Measurements from ENCODE around the gene DAPP1. TPM values are rescaled to one million over a fixed set of nuclear protein-coding genes. Genes with fewer than 3 reads are reported as not detected.

Gene DAPP1
- total and polyA plus RNA-seq, 2 of the 4 experiments (the other 2 are of a cell fraction) = not detected

DNA sequence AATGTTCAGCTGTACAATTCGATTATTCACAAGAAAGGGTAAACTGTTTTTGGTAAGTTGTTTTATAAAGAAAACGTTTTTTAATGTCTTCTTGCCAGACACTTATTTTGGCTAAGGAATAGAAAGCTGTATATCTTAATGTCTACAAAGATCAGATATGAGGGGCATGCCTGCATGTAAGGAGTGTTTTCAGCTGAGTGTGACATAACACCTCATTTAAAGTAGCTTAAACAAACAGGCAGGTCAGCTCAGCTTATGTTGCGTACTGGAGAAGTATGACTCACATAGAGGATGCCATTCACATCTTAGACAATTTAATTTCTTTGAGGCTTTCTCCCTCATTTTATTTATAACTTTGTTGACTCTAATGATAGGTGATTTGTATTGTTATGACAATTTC, 47.2 kb downstream of the DAPP1 start:
- WGBS, 2 experiments (ENCODE audit: extremely low coverage in 2 of 2, insufficient read length in 1 of 2) = no CpG with 5 or more reads among the region's 3 CpGs
- CTCF ChIA-PET = no interaction called here

More for the DNA sequence above, 47.2 kb downstream of the DAPP1 start:
- H2AK5ac ChIP-seq (ENCODE audit: low read depth, low read length) = no peak overlapping the region
- H3K79me1 ChIP-seq (ENCODE audit: low read depth in 1 of 2, low read length in 2 of 2) = no peaks in the 10 kb centered on the region
- no TSS peak for BruUV-seq (replicated peaks)
- H4K20me1 ChIP-seq (ENCODE audit: insufficient read depth, low read length) = no peaks in the 10 kb centered on the region
- ATAC-seq (ENCODE audit: low read depth) (peak; percentile 73), DNase-seq (peak; percentile 57)
- TF ChIP-seq POLR2A (IDR thresholded peaks at IDR 0.05; ENCODE audit: low read depth, low read length) (no peak), RCOR1 (IDR thresholded peaks at IDR 0.05; ENCODE audit: insufficient replicate concordance, low read length) (no peak), MAZ (IDR thresholded peaks at IDR 0.05; ENCODE audit: borderline replicate concordance, low read depth, low read length) (no peak), CHD1 (IDR thresholded peaks at IDR 0.05; ENCODE audit: low read depth, low read length) (no peak), NFE2L2 (IDR thresholded peaks at IDR 0.05; ENCODE audit: low read depth, low read length) (no peak), RAD21 (IDR thresholded peaks at IDR 0.05; ENCODE audit: low read length) (no peak), MXI1 (IDR thresholded peaks at IDR 0.05; ENCODE audit: borderline replicate concordance, low read depth, low read length) (no peak), SMC3 (IDR thresholded peaks at IDR 0.05; ENCODE audit: low read depth, low read length) (no peak), BHLHE40 (IDR thresholded peaks at IDR 0.05; ENCODE audit: low read depth, low read length) (peak; percentile 33; the same call in 1 of the 2 replicates)
- H3K27me3 ChIP-seq (ENCODE audit: control insufficient read depth, insufficient read depth, low read length) = peaks cover 13% of the 10 kb centered on the region
- no peak overlapping the region for H3K4ac ChIP-seq (ENCODE audit: low read depth, low read length)
- H2BK20ac ChIP-seq (ENCODE audit: low read depth, low read length) = no peak overlapping the region
- POLR2A ChIA-PET (ENCODE audit: unreplicated experiment) = no interaction called here
- H3K14ac ChIP-seq (replicated peaks; ENCODE audit: low read depth, low read length) = no peak overlapping the region
- no peak overlapping the region for H4K5ac ChIP-seq (ENCODE audit: low read depth, low read length)
- H3K27ac ChIP-seq (ENCODE audit: insufficient read depth, low read length) = no peak overlapping the region
- H3K56ac ChIP-seq (ENCODE audit: extremely low read depth, insufficient read depth, low read length) = no peak overlapping the region
- no peak overlapping the region for H3K23ac ChIP-seq (ENCODE audit: low read depth, low read length)
- intact Hi-C loops (cut with micrococcal nuclease) (no loop called here), dilution Hi-C loops (cut with HindIII; ENCODE audit: low sequenced_read_pairs, unreplicated experiment) (no loop called here), in situ Hi-C loops (cut with MboI; ENCODE audit: low sequenced_read_pairs) (no loop called here)
- H3K9ac ChIP-seq (ENCODE audit: low read depth, low read length) = no peak overlapping the region
- no peak overlapping the region for H3K18ac ChIP-seq (ENCODE audit: low read depth, low read length)
- no peak overlapping the region for H2AK9ac ChIP-seq (replicated peaks; ENCODE audit: low read depth, low read length, poor library complexity)
- no peak overlapping the region for H2BK15ac ChIP-seq (ENCODE audit: low read depth, low read length)
- no peak overlapping the region for H3K4me3 ChIP-seq (ENCODE audit: insufficient read depth, low read depth, low read length)
- H4K91ac ChIP-seq (ENCODE audit: insufficient read depth, low read depth, low read length) = no peak overlapping the region
- peak overlapping the region; percentile 44; the same call in 1 of the 2 replicates for H3K4me2 ChIP-seq (ENCODE audit: low read depth, low read length)
- H2BK120ac ChIP-seq (ENCODE audit: low read depth, low read length) = no peak overlapping the region
- H2BK5ac ChIP-seq (ENCODE audit: low read depth, low read length, poor library complexity, severe bottlenecking) = no peak overlapping the region
- H3K9me3 ChIP-seq (ENCODE audit: control insufficient read depth, insufficient read depth, low read length) = no peaks in the 10 kb centered on the region
- H4K8ac ChIP-seq (ENCODE audit: low read depth in 2 of 2, low read length in 2 of 2) = no peak overlapping the region
- no peaks in the 10 kb centered on the region for H3K36me3 ChIP-seq (ENCODE audit: control insufficient read depth, insufficient read depth, low read length)
- no peak overlapping the region for H2AFZ ChIP-seq (replicated peaks; ENCODE audit: low read length, poor library complexity)
- H3K4me1 ChIP-seq (ENCODE audit: control insufficient read depth, insufficient read depth, low read length) = no peaks in the 10 kb centered on the region
- H3K9me1 ChIP-seq (ENCODE audit: insufficient read depth, low read length) = no peaks in the 10 kb centered on the region
